Nephron (organoid): ENCODE data around the gene HIVEP1.

Experiments
- H3K27ac Mint-ChIP-seq, 3 experiments: 2 replicates each; pipeline ENCODE4 v1.8.0; 2020; ENCODE audit warnings: mixed read lengths in 3 of 3, mild to moderate bottlenecking in 2 of 3, moderate library complexity in 1 of 3
- H3K27me3 Mint-ChIP-seq: 2 replicates; pipeline ENCODE4 v1.8.0; 2021; ENCODE audit warnings: low read depth, mild to moderate bottlenecking, moderate library complexity, mixed read lengths
- H3K36me3 Mint-ChIP-seq: 2 replicates; pipeline ENCODE4 v1.8.0; 2020; ENCODE audit warnings: low read depth, mixed read lengths
- H3K4me1 Mint-ChIP-seq: 2 replicates; pipeline ENCODE4 v1.8.0; 2020; ENCODE audit warnings: mixed read lengths
- H3K4me3 Mint-ChIP-seq, 3 experiments: 2 replicates each; pipeline ENCODE4 v1.8.0; 2020; ENCODE audit warnings: mild to moderate bottlenecking in 3 of 3, mixed read lengths in 3 of 3, moderate library complexity in 2 of 3
- H3K9me3 Mint-ChIP-seq: 2 replicates; pipeline ENCODE4 v1.8.0; 2020; ENCODE audit warnings: mixed read lengths
- CTCF ChIP-seq, 3 experiments: fragments of 200-600 bp; sonication (generic); IDR thresholded peaks; one replicate each; pipeline ENCODE4 v1.5.0; 2021; ENCODE audit warnings: antibody characterized with exemption in 3 of 3; ENCODE audit not compliant: unreplicated experiment in 3 of 3

Gene HIVEP1

DNA sequence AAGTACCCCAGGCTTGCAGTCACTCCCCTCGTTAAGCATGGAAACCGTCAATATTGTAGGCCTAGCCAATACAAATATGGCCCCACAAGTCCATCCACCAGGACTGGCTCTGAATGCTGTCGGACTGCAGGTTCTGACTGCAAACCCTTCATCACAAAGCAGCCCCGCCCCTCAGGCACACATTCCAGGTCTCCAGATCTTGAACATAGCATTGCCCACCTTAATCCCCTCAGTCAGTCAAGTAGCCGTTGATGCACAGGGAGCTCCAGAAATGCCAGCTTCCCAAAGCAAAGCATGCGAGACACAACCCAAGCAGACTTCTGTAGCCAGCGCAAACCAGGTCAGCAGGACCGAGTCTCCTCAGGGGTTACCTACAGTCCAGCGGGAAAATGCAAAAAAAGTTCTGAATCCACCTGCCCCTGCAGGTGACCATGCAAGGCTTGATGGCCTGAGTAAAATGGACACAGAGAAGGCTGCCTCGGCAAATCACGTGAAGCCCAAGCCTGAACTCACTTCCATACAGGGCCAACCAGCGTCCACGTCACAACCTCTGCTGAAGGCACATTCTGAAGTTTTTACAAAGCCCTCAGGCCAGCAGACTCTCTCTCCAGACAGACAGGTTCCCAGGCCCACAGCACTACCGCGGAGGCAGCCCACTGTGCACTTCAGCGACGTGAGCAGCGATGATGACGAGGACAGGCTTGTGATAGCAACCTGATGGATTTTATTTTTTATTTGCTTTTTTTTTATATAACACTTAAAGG lies 151.8 kb downstream of the HIVEP1 start:
- H3K4me3 Mint-ChIP-seq: no peak overlapping the region
- H3K27me3 Mint-ChIP-seq: no peaks in the 10 kb centered on the region
- TF ChIP-seq CTCF (IDR thresholded peaks at IDR 0.05; ENCODE audit: unreplicated experiment in 3 of 3): no peak

DNA sequence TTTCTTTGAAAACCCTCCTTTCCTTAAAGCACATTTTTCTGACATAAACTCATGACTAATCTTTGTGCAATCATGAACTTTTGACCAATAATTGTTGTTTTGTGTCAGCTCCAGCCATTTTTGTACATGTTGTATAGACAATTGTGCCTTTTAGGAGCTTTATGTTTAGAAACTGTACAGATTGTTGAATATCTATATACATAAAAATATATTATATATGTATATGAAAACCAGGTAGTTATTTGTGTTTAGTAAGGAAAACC lies 152.3 kb downstream of the HIVEP1 start:
- Mint-ChIP-seq H3K36me3 (peaks cover 50% of the 10 kb centered on the region), H3K4me1 (no peaks in the 10 kb centered on the region), H3K9me3 (no peaks in the 10 kb centered on the region), H3K27ac (no peak overlapping the region), H3K4me3 (no peak overlapping the region), H3K27me3 (no peaks in the 10 kb centered on the region)
- no peak for TF ChIP-seq CTCF (IDR thresholded peaks at IDR 0.05; ENCODE audit: unreplicated experiment in 3 of 3)

More for the DNA sequence above, 151.8 kb downstream of the HIVEP1 start:
- no peak overlapping the region for H3K27ac Mint-ChIP-seq
- H3K36me3 Mint-ChIP-seq: peaks cover 55% of the 10 kb centered on the region
- no peaks in the 10 kb centered on the region for H3K4me1 Mint-ChIP-seq
- no peaks in the 10 kb centered on the region for H3K9me3 Mint-ChIP-seq

GRCh38 chr6:12165297-12165696 lies 153.2 kb downstream of the HIVEP1 start:
- Mint-ChIP-seq H3K4me3 (no peak overlapping the region), H3K36me3 (peaks cover 44% of the 10 kb centered on the region), H3K9me3 (no peaks in the 10 kb centered on the region), H3K4me1 (no peaks in the 10 kb centered on the region), H3K27ac (no peak overlapping the region), H3K27me3 (no peaks in the 10 kb centered on the region)
- TF ChIP-seq CTCF (IDR thresholded peaks at IDR 0.05; ENCODE audit: unreplicated experiment in 3 of 3): no peak

DNA sequence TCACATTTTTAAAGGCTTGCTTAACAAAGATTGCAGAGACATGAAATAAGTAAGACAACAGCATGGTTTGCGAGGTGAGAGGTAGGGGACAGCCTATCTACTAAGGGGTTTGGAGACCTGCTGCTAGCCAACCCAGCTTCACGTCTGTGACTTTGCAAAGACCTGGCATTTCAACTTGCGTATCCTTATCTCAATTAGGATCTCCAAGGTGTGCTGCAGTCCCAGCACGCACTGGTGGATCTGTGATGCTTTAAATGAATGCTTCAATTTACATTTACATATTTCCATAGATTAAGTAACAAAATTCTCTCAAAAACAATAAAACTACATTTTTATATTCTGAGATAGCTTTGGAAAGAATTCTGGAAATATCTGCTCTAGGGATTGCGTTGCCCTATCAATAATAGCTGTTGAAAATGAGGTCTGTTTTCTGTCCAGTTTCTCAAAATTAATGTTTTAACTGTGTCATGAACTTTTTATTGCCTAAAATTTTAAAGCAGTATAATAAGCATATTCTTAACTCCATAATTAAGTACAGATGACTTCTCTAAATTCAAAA lies 153.7 kb downstream of the HIVEP1 start:
- no peak for TF ChIP-seq CTCF (IDR thresholded peaks at IDR 0.05; ENCODE audit: unreplicated experiment in 3 of 3)
- no peaks in the 10 kb centered on the region for H3K9me3 Mint-ChIP-seq
- H3K4me3 Mint-ChIP-seq: no peak overlapping the region
- no peaks in the 10 kb centered on the region for H3K27me3 Mint-ChIP-seq
- H3K27ac Mint-ChIP-seq: no peak overlapping the region
- peaks cover 40% of the 10 kb centered on the region for H3K36me3 Mint-ChIP-seq
- no peaks in the 10 kb centered on the region for H3K4me1 Mint-ChIP-seq

DNA sequence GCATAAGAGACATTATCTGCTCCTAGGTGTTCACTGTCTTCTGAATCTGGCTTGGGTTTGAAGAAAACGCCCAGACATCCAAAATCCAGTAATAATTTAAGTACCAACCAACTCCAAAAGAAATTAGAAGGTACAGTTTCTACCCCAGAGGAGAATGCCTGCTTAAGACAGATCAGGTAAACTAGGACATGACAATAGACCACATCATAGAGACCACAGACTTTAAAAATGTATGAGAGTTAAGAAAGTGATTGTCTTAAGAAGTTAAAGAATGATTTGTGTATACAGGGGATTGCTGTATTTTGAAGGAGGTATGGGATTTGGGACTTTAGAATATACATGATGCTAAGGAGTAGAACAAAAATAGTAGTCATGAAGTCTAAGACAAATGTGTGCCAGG lies 157.3 kb downstream of the HIVEP1 start:
- H3K36me3 Mint-ChIP-seq: peaks cover 8% of the 10 kb centered on the region
- H3K4me3 Mint-ChIP-seq: no peak overlapping the region
- no peaks in the 10 kb centered on the region for H3K9me3 Mint-ChIP-seq
- H3K27me3 Mint-ChIP-seq: peaks cover 3% of the 10 kb centered on the region
- peaks cover 12% of the 10 kb centered on the region for H3K4me1 Mint-ChIP-seq
- TF ChIP-seq CTCF (IDR thresholded peaks at IDR 0.05; ENCODE audit: unreplicated experiment in 3 of 3): no peak
- H3K27ac Mint-ChIP-seq: no peak overlapping the region
